Stimulated activated CD4-positive, alpha-beta T cell treated with anti-CD3 and anti-CD28 coated beads, Interleukin-15, amount 100 ng/mL, for 48 hours (primary cell): ENCODE measurements around the gene LYRM4.

Source experiments
- DNase-seq, 2 donors: peaks; one replicate each; pipeline ENCODE4 v3.0.0-alpha.2; 2020; ENCODE audit warnings: low read depth in 2 of 2

LYRM4 gene

DNA sequence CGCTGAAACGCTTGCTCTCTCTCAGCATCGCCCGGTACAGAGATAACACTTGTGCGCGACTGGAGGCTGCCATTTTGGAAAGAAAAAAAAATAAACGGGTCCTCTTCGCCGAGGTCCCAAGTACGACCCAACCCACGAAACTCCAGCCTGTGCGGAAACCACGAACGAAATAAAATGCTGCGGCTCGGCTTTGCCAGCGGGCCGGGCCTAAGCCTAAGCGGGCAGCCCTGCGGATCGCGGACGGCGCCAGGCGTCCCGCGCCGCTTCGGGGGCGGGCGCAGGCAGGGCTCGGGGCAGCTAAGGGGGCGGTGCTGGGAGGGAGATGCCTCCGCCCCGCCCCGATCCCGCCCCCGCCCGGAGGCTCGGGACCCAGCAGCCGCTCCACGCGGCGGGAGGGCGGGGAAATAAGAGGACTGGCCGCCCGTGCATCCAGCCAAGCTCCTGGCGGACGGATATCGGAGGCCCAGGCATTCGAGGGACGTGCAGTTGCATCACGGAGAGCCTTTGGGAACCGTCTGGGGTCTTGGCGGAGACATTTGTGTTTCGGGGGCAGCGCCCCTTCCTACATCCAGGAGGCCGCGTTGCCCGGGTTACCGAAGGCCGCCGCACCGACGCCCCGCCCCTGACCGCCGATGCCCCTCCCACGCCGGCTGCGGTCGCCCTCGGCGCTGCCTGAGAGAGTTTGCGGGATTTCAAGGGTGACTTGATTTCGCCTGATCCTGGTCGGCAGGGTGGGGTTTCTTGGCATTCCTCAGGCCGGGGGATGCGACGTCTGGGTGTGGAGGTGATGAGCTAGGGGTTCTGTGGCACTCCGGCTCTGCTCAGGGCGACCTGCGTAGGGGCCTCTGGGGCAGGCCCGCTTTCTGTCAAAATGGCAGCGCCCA is at the start of gene LYRM4, which contains the start of gene FARS2:
LYRM4 (minus strand) TSS at position 290 of the 884 bp plus-strand sequence; CDS start at position 73, 217 bp downstream.
FARS2 (plus strand) TSS at position 853 of the 884 bp plus-strand sequence.
- peak; percentile 78 to 81 for DNase-seq

DNA sequence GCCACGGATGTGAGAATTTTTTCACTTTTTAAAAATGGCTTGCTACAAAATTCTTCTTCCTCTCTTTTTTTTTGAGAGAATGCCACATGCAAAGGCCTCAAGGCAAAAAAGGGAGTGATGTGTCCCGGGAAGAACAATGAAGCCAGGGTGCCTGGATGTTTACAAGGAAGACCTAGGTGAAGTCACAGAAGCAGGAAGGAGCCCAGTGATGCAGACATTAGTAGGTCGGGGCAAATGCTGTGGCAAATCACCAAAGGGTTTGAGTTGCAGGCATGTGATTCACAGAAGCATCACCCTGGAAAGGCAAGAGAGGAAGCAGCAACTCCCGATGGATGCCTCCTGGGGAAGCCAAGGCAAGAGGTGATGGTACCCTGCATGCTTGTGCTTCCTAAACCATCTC is 47.3 kb upstream of the LYRM4 start:
- DNase-seq, result no peak

- no peak for DNase-seq
Measured at GRCh38 chr6:5307058-5307457, 46.3 kb upstream of the LYRM4 start.

DNA sequence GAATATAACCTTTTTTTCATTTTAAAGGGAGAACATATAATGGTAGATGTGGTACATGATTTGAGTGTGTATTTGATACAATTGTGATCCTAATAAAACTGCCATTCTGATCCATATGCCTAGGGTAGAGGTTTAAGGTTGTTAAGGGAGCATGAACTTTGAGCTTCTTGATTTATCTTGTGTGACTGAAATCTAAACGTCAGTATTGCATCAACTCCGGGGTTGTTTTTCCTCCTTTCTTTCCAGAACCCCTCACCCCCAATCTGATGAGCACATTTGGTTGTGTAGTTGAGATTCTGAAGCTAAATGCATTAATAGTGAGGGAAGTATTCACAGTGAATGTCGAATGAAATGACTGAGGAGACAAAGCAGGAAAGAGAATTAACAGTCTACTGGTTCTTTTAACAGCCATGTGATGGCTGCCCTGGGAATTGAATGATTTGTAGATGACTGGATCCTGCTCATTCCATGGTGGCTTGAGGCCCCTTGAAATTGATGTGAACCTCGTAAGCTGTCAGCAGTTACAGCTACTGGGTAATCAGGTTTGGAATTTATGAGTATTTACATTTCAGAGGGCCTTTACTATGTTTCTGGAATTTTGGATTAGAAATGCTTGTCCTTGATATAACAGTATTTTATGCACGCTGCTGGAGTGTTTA is 45.3 kb upstream of the LYRM4 start:
- no peak for DNase-seq

DNA sequence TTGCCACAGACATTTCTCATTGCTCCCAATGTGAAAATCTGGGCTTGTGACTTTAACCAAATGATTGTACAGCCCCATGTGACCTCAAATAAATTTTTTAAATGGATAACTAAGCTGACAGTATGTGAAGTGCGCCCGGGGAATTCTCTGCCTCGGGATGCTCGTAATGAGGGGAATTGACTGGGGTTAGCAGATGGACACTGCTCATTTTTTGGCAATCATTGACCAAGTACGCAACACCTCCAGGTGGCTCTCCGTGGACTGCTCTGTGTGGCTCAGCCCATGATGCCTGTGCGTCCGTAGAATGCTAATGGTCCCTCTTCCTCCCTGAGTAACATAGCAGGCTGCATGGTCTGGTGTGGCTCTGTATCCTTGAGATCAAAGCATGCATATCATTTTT is 42.9 kb upstream of the LYRM4 start:
- DNase-seq, result no peak

GRCh38 chr6:5302995-5303622 is 42.4 kb upstream of the LYRM4 start:
- peak in 1 of 2 donors; percentile 60 for DNase-seq

DNA sequence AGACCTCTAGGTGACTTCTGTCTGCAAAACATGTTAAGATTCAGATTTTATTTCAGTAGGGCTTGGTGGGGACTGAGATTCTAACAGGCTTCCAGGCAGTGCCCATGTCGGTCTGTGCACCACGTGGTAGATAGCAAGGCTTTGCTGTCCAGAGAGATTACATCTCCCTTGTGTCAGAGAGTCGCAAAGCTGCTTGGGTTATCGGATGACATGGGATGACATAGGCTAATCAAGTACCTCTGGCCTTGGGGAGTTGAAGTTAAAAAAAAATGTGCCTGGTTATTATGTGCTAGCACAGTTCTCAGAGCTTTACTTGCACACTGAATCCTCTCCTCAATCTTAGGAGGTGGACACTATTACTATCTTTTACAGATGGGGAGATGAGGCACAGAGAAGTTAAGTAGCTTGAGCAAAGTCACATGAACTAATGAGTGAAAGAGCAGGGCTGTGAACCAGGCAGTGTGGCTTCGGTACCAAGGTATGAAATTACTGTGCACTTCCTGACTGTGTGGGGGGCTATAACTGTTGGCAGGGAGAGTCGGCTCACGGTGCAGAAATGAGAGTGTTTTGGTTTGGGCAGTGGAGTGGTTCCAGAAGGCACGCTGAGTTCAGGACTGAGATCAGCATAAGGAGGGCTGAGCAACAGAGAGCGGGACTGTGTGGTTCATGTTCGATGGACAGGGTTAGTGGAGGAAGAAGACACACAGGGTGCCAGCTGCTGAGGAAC is 41.6 kb upstream of the LYRM4 start:
- DNase-seq, result peak; percentile 47 to 51

GRCh38 chr6:5300206-5300764 is 39.5 kb upstream of the LYRM4 start:
- no peak for DNase-seq

- DNase-seq, result no peak
Measured at GRCh38 chr6:5295623-5296022, 34.9 kb upstream of the LYRM4 start.

DNA sequence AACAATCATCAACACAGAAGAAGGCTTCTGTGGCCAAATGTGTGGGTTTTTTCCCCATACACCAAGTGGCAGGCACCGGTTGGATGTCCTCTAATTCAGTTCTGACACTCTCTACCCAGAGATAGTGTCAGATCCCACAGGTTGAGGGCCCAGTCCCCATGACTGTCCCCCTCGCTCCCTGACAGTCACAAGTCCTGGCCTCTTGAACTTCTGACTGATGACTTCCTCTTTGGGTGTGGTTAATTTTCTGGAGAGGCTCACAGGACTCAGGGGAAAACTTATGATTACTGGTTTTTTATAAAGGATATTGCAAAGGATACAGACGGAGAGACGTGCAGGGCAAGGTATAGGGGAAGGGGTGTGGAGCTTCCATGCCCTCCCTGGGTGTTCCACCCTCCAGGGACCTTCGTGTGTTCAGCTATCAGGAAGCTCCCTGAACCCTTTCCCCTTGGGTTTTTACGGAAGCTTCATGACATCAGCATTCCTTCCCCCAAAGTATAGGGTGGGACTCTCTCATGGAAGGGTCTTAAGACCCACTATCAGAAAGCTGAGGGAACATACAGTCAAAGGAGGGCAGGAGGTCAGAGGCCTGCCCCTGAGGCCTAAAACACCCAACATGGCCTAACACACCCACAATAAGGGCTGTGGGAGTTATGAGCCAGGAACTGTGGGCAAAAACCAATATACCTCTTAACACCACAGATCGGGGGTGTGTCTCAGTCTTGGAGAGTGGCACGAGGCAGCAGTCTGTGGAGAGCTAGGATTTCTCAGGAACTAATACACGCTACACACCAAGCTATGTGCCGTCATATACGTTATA is 33.9 kb upstream of the LYRM4 start:
- no peak for DNase-seq

DNA sequence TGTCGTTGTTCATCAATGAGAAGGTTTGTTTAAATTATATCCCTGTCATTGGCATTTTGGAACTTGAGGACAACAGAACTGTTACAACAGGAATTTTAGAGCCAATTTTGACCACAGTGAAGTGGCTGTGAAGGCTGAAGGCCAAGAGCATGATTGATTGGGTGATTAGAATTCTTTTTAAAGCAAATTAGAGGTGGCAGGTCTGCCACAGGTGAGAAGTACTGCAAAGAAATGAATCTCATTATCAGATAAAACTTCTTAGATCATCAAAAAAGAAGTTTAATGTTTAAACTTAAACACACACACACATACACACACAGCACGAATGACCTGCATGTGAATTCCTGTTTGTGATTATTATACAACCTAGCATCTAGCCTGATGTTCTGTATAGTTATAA is 32.9 kb upstream of the LYRM4 start:
- DNase-seq, result no peak

- DNase-seq, result no peak
Measured at GRCh38 chr6:5292154-5292553, 31.4 kb upstream of the LYRM4 start.

DNA sequence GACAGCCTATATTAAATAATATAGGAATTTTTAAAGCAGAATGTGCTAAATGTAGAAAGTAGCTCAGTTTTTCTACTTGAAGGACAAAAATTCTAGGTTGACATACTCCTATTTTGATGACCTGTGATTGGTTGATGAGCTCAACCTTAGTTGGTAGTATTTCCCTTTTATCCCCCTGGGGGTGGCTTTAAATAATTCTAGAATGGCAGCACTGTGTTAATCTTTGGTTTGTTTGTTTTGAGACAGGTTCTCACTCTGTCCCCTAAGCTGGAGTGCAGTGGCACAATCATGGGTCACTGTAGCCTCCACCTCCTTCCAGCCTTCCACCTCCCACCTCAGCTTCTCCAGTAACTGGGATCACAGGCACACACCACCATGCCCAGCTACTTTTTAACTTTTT is 29.8 kb upstream of the LYRM4 start:
- DNase-seq, result no peak

DNA sequence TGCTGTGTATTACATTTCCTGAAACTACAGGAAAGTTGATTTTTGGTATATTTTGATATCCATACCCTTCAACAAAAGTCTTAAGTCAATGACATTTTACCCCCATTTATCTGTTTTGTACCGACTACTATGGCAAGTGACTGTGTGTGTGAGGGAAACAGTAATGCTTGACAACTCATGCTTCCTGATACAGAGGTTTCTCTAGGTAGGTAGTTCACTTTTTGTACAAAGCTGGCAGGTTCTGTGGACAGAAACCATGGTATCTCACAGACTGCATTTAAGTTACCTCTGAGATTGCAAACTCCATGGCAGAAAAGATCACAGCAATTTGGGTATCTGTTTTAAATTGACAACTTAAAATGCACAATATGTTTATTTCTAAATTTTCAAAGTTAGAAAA is 29.3 kb upstream of the LYRM4 start:
- no peak for DNase-seq

GRCh38 chr6:5287966-5288297 is 27.2 kb upstream of the LYRM4 start:
- DNase-seq, result no peak

DNA sequence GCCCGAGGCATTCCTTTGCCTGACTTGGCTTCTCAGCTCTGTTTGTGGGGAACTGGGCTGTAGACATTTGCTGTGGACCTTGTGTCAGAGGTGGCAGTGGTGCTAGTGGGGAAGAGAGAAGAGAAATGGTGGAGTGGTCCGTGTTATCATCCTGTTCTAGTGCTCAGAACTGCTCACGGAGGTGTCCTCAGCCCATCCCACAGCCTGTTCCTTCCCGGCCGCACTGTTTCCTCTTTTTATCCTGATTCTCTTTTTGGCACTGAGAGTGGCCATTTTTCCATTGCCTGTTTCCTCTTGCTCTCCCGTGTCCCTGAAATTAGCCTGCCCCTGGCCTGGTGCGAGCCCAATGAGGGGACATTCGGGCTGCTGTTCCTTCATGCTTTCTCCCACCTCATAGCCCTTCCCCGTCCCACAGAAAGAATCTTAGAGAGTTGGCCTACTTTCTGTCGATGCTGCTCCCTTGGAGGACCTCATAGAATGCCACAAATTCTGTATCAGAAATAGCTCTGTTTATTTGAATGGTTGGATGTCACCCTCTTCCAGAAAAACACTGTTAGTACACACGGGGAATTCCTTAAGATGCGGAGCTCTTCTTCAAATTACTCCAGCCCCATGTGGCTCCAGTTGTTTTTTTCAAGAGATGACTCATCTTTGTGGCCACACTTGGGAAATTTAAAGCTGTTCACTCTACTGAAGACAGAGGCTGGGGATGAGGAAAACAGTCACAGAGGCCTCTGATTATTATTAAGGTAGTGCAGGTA is 26.6 kb upstream of the LYRM4 start:
- DNase-seq, result no peak

DNA sequence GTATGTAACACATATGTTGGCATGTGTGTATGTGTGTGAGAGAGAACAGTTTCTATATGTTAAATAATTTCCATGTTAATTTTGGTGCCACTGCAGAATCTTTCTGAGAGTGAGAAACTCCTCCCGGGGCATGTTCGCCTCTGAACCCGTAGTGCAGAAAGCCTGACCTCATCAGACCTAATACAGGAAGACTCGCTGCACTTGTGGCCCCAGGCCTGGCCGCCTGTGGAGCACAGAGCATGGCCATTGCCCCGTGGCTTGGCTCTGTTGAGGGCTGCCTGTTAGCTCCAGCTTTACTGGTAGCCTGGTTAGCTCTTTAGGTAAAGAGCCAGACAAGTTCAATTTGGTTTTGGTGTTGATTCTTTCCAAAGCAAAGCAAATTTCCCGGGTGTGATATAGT is 26.0 kb upstream of the LYRM4 start:
- DNase-seq, result no peak

DNA sequence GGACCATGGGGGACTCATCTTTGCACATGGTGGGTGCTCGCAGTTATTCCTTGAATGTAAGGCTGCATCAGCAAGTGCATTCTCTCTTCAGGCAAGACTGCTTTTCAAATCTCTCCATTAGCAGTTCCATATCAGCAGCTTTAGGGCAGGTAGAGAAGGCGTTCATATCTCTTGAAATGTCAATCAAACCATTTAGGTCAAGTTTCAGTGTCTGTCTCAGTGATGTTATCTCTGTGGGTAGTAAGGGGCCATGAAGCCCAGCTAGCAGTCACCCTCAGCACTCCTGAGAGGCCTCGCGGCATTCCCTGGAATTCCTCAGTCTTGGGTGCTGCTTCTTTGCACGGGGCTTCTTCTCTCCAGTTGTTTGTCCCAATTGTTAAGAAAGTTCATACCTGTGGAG is 24.8 kb upstream of the LYRM4 start:
- no peak for DNase-seq

DNA sequence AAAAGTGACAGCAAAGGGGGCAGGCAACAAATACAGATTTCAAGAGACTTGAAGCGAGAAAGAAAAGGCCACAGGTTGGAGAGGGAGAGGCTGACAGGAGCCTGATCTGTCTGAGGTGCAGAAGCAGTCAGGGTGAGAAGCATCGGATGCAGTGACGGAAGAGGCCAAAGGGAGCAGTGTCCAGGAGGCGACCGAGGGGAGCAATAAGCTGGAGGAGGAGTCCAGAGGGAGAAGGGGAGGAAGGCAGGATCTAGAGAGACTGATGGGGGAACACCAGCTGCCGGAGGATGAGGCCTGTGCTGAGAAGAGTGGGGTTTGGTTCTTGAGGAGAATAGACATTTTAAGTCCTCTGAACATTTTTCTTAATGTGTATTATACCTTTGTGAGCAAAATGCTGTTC is 24.3 kb upstream of the LYRM4 start:
- no peak for DNase-seq

GRCh38 chr6:5282191-5282623 is 21.5 kb upstream of the LYRM4 start:
- DNase-seq, result no peak
